ENCODE data around the gene CLASP1. TPM values are rescaled to one million over a fixed set of nuclear protein-coding genes. Genes with fewer than 3 reads are reported as not detected.

The CLASP1 gene
- total RNA-seq, 1 experiment from 2014 or later: 45.9 TPM

DNA sequence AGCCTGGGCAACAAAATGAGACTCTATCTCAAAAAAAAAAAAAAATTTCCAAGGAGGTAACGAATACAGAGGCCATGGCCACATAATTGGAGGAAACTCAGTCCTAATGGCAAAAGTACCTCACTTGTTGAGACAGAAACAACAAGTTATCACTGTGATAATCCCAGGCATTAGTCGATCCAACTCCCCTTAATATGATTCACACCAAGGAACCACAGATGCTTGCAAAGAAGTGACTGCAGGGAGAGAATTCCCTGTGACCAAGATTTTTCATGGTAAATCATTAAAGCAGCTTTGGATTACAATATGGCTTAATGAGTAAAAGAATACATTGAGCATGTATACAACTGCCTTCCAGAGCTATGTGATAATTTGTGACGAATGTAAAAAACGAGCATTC is 199.0 kb downstream of the CLASP1 start:
- DNase-seq: no peak
- H3K23ac ChIP-seq (ENCODE audit: insufficient read length, low read depth, low read length): no peak overlapping the region
- no peak overlapping the region for H4K8ac ChIP-seq (replicated peaks; ENCODE audit: insufficient read length, low read depth, low read length)
- no peaks in the 10 kb centered on the region for H3K23me2 ChIP-seq (ENCODE audit: insufficient read length, low read depth, low read length, poor library complexity, severe bottlenecking)
- no peaks in the 10 kb centered on the region for H3K79me2 ChIP-seq (ENCODE audit: insufficient read depth, low read length)
- TF ChIP-seq, protein P1, sequence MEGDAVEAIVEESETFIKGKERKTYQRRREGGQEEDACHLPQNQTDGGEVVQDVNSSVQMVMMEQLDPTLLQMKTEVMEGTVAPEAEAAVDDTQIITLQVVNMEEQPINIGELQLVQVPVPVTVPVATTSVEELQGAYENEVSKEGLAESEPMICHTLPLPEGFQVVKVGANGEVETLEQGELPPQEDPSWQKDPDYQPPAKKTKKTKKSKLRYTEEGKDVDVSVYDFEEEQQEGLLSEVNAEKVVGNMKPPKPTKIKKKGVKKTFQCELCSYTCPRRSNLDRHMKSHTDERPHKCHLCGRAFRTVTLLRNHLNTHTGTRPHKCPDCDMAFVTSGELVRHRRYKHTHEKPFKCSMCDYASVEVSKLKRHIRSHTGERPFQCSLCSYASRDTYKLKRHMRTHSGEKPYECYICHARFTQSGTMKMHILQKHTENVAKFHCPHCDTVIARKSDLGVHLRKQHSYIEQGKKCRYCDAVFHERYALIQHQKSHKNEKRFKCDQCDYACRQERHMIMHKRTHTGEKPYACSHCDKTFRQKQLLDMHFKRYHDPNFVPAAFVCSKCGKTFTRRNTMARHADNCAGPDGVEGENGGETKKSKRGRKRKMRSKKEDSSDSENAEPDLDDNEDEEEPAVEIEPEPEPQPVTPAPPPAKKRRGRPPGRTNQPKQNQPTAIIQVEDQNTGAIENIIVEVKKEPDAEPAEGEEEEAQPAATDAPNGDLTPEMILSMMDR (conservative IDR thresholded peaks at IDR 0.05): no peak
- H2AK5ac ChIP-seq (ENCODE audit: insufficient read length, low read length): no peak overlapping the region
- no peaks in the 10 kb centered on the region for H3K4me1 ChIP-seq (ENCODE audit: insufficient read depth, low read length)
- Mint-ChIP-seq H3K4me1 (no peaks in the 10 kb centered on the region), H3K36me3 (ENCODE audit: insufficient read depth in 1 of 3, low read depth in 3 of 3) (peaks cover 26 to 80% (median 60%) of the 10 kb centered on the region in 3 experiments), H3K4me3 (no peak overlapping the region; a peak in 1 of 5 replicates), H3K27ac (no peak overlapping the region), H3K27me3 (ENCODE audit: low read depth) (no peaks in the 10 kb centered on the region), H3K9me3 (no peaks in the 10 kb centered on the region)
- no peaks in the 10 kb centered on the region for H3K9me3 ChIP-seq (ENCODE audit: control insufficient read depth, low read depth, low read length)
- no peak overlapping the region for H3K27ac ChIP-seq (ENCODE audit: insufficient read length, low read depth, low read length)
- no peak overlapping the region for H2BK15ac ChIP-seq (ENCODE audit: low read depth, low read length)
- H4K91ac ChIP-seq (ENCODE audit: insufficient read length, low read depth, low read length): no peak overlapping the region
- no peaks in the 10 kb centered on the region for H4K20me1 ChIP-seq (ENCODE audit: control insufficient read depth, insufficient read depth, insufficient read length)
- no peak overlapping the region for H2AFZ ChIP-seq (ENCODE audit: low read length)
- no peaks in the 10 kb centered on the region for H3K79me1 ChIP-seq (ENCODE audit: insufficient read depth, low read depth, low read length, poor library complexity, severe bottlenecking)
- H3K4me2 ChIP-seq (ENCODE audit: insufficient read depth, insufficient read length, low read length): no peak overlapping the region
- H4K5ac ChIP-seq (ENCODE audit: insufficient read length, low read depth, low read length): no peak overlapping the region
- no peak overlapping the region for H3K18ac ChIP-seq (ENCODE audit: insufficient read length, low read depth, low read length)
- no peak overlapping the region for H3K56ac ChIP-seq (ENCODE audit: insufficient read length, low read depth, low read length)
- no peaks in the 10 kb centered on the region for H3K27me3 ChIP-seq (ENCODE audit: insufficient read depth, low read length)
- WGBS (ENCODE audit: extremely low coverage, insufficient read length, low lambda C conversion rate): no CpG with 5 or more reads among the region's 4 CpGs
- no peak overlapping the region for H3K9ac ChIP-seq (ENCODE audit: extremely low read depth, insufficient read length, low read length)
- H3T11ph ChIP-seq (ENCODE audit: low read length): no peak overlapping the region
- no peak overlapping the region for H2BK20ac ChIP-seq (ENCODE audit: low read depth, low read length, poor library complexity, severe bottlenecking)
- no peak overlapping the region for H3K14ac ChIP-seq (ENCODE audit: insufficient read depth, low read length)
- H2BK120ac ChIP-seq (ENCODE audit: low read depth, low read length, poor library complexity, severe bottlenecking): no peak overlapping the region
- no peak overlapping the region for H3K4ac ChIP-seq (ENCODE audit: low read depth, low read length)
- H2BK5ac ChIP-seq (ENCODE audit: insufficient read length, low read length): no peak overlapping the region
- H2BK12ac ChIP-seq (ENCODE audit: insufficient read length, low read depth, low read length): no peak overlapping the region

Data from H9 (cell line).